Neural cell (in vitro differentiated cells): ENCODE data around the gene TRIM8. TPM values are rescaled to one million over a fixed set of nuclear protein-coding genes. Genes with fewer than 3 reads are reported as not detected.

ENCODE experiments used
- H2AFZ ChIP-seq: fragments of 200-600, 300-800 bp; sonication (generic), shearing (Covaris generic); 2 replicates; pipeline ENCODE4 v1.6.0; 2014; ENCODE audit warnings: low read depth, mild to moderate bottlenecking, antibody characterized with exemption, low read length, moderate library complexity
- H3F3A ChIP-seq: fragments of 200-600 bp; shearing (Covaris generic); 2 replicates; pipeline ENCODE4 v1.6.1; 2016; ENCODE audit warnings: mild to moderate bottlenecking, moderate library complexity, mixed read lengths, antibody characterized with exemption, low read length; ENCODE audit not compliant: insufficient read depth, poor library complexity, severe bottlenecking
- H3K27ac ChIP-seq: fragments of 200-600, 300-800 bp; sonication (generic), shearing (Covaris generic); 2 replicates; pipeline ENCODE4 v1.5.1; 2014; ENCODE audit warnings: mild to moderate bottlenecking, low read length, moderate library complexity
- H3K27me3 ChIP-seq: fragments of 300-800, 200-600 bp; sonication (generic), shearing (Covaris generic); 2 replicates; pipeline ENCODE4 v1.6.0; 2014; ENCODE audit warnings: mild to moderate bottlenecking, low read depth, low read length, moderate library complexity; ENCODE audit not compliant: insufficient read depth
- H3K36me3 ChIP-seq: fragments of 300-800, 200-600 bp; sonication (generic), shearing (Covaris generic); 2 replicates; pipeline ENCODE4 v1.5.1; 2014; ENCODE audit warnings: mild to moderate bottlenecking, antibody characterized with exemption, low read length, moderate library complexity; ENCODE audit not compliant: insufficient read depth
- H3K4me2 ChIP-seq: fragments of 300-800, 200-600 bp; sonication (generic), shearing (Covaris generic); 2 replicates; pipeline ENCODE4 v1.6.0; 2014; ENCODE audit warnings: mild to moderate bottlenecking, low read length
- H3K4me3 ChIP-seq: fragments of 300-800, 200-600 bp; sonication (generic), shearing (Covaris generic); 2 replicates; pipeline ENCODE4 v1.5.1; 2014; ENCODE audit warnings: mild to moderate bottlenecking, low read length, moderate library complexity
- H3K79me2 ChIP-seq: fragments of 200-600 bp; shearing (Covaris generic); replicated peaks from 2 replicates; pipeline ENCODE4 v1.6.0; 2014; ENCODE audit warnings: mild to moderate bottlenecking, low read length, moderate library complexity; ENCODE audit not compliant: insufficient read depth
- H3K9ac ChIP-seq: fragments of 300-800, 200-600 bp; sonication (generic), shearing (Covaris generic); 2 replicates; pipeline ENCODE4 v1.6.1; 2016; ENCODE audit warnings: mild to moderate bottlenecking, low read length, mixed read lengths
- H3K9me2 ChIP-seq: fragments of 200-600 bp; shearing (Covaris generic); 2 replicates; pipeline ENCODE4 v1.6.1; 2016; ENCODE audit warnings: mild to moderate bottlenecking, low read length, mixed read lengths; ENCODE audit not compliant: insufficient read depth
- H3K9me3 ChIP-seq: fragments of 200-600, 300-800 bp; sonication (generic), shearing (Covaris generic); 2 replicates; pipeline ENCODE4 v1.6.1; 2016; ENCODE audit warnings: mild to moderate bottlenecking, mixed run types, low read length, moderate library complexity, mixed read lengths
- H4K20me1 ChIP-seq: fragments of 200-600 bp; shearing (Covaris generic); 2 replicates; pipeline ENCODE4 v1.6.1; 2016; ENCODE audit warnings: mild to moderate bottlenecking, mixed run types; ENCODE audit not compliant: insufficient read depth
- CTCF ChIP-seq: fragments of 450-650 bp; IDR thresholded peaks from 2 replicates; pipeline ENCODE4 v1.5.1; 2014; ENCODE audit warnings: antibody characterized with exemption, mild to moderate bottlenecking, moderate library complexity; ENCODE audit not compliant: poor library complexity, severe bottlenecking
- EP300 ChIP-seq: fragments of 450-650 bp; conservative IDR thresholded peaks from 2 replicates; pipeline ENCODE4 v1.6.1; 2014; ENCODE audit warnings: antibody characterized with exemption, mild to moderate bottlenecking, moderate library complexity; ENCODE audit not compliant: poor library complexity, severe bottlenecking
- EZH2 ChIP-seq: fragments of 200-600, 300-800 bp; shearing (Covaris generic), sonication (generic); IDR thresholded peaks from 2 replicates; pipeline ENCODE4 v1.6.1; 2014; ENCODE audit warnings: antibody characterized with exemption, low read length, borderline replicate concordance, mild to moderate bottlenecking; ENCODE audit not compliant: insufficient read depth, poor library complexity, severe bottlenecking
- MXI1 ChIP-seq: fragments of 450-650 bp; conservative IDR thresholded peaks from 2 replicates; pipeline ENCODE4 v1.6.1; 2014; ENCODE audit warnings: antibody characterized with exemption, mild to moderate bottlenecking; ENCODE audit not compliant: poor library complexity, severe bottlenecking
- POLR2AphosphoS5 ChIP-seq: IDR thresholded peaks from 2 replicates; pipeline ENCODE4 v1.6.1; 2012
- RAD21 ChIP-seq: fragments of 450-650 bp; conservative IDR thresholded peaks from 2 replicates; pipeline ENCODE4 v1.6.1; 2014; ENCODE audit warnings: antibody characterized with exemption, mild to moderate bottlenecking, moderate library complexity
- REST ChIP-seq: IDR thresholded peaks from 2 replicates; pipeline ENCODE4 v1.6.1; 2012; ENCODE audit warnings: borderline replicate concordance
- SMC3 ChIP-seq: fragments of 450-650 bp; conservative IDR thresholded peaks from 2 replicates; pipeline ENCODE4 v1.6.1; 2014; ENCODE audit warnings: antibody characterized with exemption, mild to moderate bottlenecking, moderate library complexity; ENCODE audit not compliant: poor library complexity
- TAF1 ChIP-seq: IDR thresholded peaks from 2 replicates; pipeline ENCODE4 v1.6.1; 2012; ENCODE audit warnings: low read depth
- polyA plus RNA-seq: library from polyadenylated mRNA; depleted of rRNA; stranded (reverse); fragments of >200 nt; gene quantifications from 2 replicates; pipeline ENCODE4 v1.2.3, GENCODE V29; 2014

Gene TRIM8
- polyA plus RNA-seq, 1 donor from 2014 or later: 47.5 TPM

GRCh38 chr10:102682981-102683380 is 38.7 kb downstream of the TRIM8 start (continued):
- TF ChIP-seq REST: no peak

GRCh38 chr10:102683736-102684135 is 39.5 kb downstream of the TRIM8 start:
- H3K9me3 ChIP-seq: no peaks in the 10 kb centered on the region
- H3K4me3 ChIP-seq: no peak overlapping the region
- H2AFZ ChIP-seq: no peak overlapping the region
- no peak for TF ChIP-seq EP300
- TF ChIP-seq MXI1: no peak
- TF ChIP-seq RAD21: no peak
- TF ChIP-seq CTCF: no peak
- TF ChIP-seq TAF1: no peak
- TF ChIP-seq EZH2: no peak
- TF ChIP-seq POLR2AphosphoS5: no peak
- no peak for TF ChIP-seq SMC3
- no peak for TF ChIP-seq REST
- H3K79me2 ChIP-seq: no peaks in the 10 kb centered on the region
- no peaks in the 10 kb centered on the region for H3F3A ChIP-seq
- H3K27ac ChIP-seq: no peak overlapping the region
- no peaks in the 10 kb centered on the region for H3K9me2 ChIP-seq
- no peaks in the 10 kb centered on the region for H4K20me1 ChIP-seq
- H3K27me3 ChIP-seq: no peaks in the 10 kb centered on the region
- peaks cover 5% of the 10 kb centered on the region for H3K36me3 ChIP-seq
- H3K4me2 ChIP-seq: no peak overlapping the region
- no peak overlapping the region for H3K9ac ChIP-seq
